Measurements from ENCODE around the gene LRMDA.

DNA sequence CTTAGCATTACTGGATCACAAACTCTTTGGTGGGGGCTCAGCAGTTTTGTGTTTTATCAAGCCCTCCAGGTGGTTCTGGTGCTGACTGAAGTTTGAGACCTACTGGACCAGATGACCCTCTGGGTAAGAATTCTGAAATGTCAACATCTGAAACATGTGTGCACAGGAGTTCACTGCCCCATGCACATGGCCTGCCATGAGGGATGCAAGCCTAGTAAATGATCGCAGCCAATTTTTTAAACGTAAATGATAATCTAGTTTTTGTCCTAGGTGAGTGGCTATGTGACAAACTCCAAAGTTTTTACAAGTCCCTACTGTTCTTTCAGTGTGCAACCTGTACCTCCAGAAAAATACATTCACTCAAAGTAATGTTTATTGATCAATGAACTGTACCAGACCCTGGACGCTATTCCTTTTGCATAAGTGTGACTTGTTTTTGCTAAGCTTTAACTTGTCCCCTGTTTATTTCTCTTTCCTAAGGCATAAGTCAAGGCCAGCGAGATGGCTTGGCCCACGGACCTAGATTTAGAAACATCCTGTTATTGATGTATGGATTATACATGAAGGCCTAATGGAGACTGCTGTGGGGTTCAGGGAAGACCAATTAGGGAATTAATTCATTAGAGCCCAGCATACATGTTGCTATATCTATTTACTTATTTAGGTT lies 531.1 kb downstream of the LRMDA start:
- TF ChIP-seq, protein P1, sequence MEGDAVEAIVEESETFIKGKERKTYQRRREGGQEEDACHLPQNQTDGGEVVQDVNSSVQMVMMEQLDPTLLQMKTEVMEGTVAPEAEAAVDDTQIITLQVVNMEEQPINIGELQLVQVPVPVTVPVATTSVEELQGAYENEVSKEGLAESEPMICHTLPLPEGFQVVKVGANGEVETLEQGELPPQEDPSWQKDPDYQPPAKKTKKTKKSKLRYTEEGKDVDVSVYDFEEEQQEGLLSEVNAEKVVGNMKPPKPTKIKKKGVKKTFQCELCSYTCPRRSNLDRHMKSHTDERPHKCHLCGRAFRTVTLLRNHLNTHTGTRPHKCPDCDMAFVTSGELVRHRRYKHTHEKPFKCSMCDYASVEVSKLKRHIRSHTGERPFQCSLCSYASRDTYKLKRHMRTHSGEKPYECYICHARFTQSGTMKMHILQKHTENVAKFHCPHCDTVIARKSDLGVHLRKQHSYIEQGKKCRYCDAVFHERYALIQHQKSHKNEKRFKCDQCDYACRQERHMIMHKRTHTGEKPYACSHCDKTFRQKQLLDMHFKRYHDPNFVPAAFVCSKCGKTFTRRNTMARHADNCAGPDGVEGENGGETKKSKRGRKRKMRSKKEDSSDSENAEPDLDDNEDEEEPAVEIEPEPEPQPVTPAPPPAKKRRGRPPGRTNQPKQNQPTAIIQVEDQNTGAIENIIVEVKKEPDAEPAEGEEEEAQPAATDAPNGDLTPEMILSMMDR (IDR thresholded peaks at IDR 0.05) = no peak
- TF ChIP-seq EP300 (IDR thresholded peaks at IDR 0.05; ENCODE audit: low read depth) (no peak), POLR2A (IDR thresholded peaks at IDR 0.05) (no peak), POLR2AphosphoS5 (IDR thresholded peaks at IDR 0.05) (no peak)

All from transverse colon (tissue), 4 donors.